Panc1 (cell line): Measurements from ENCODE around the gene CEBPE. TPM values are rescaled to one million over a fixed set of nuclear protein-coding genes. Genes with fewer than 3 reads are reported as not detected.

Source experiments
- ATAC-seq: fragments of 200-7000 bp; cut with Tn5 transposase; 2 replicates; pipeline ENCODE4 v1.9.1; 2020; ENCODE audit warnings: mild to moderate bottlenecking, moderate library complexity
- BruUV-seq: library from RNA; stranded (reverse); fragments of 400-500 nt; replicated peaks from 2 replicates; lab custom pipeline; 2021; lab: Mats Ljungman, UMichigan
- CTCF ChIA-PET: fragments of 300-600 bp; sonication (Branson Sonifier 250); formaldehyde crosslinking; loops from one replicate; lab custom pipeline; 2022; ENCODE audit warnings: antibody characterized with exemption; lab: Charles Lee
- POLR2A ChIA-PET: fragments of 300-600 bp; sonication (Branson Sonifier 250); formaldehyde crosslinking; loops from one replicate; lab custom pipeline; 2022; ENCODE audit warnings: antibody characterized with exemption; lab: Charles Lee
- DNase-seq: peaks from one replicate; pipeline ENCODE4 v3.0.0-alpha.2; 2010; ENCODE audit warnings: low read depth, low spot score
- H3K27ac ChIP-seq: 2 replicates; pipeline ENCODE4 v1.5.1; 2011; ENCODE audit warnings: mild to moderate bottlenecking, low read length, inconsistent platforms
- H3K27me3 ChIP-seq: fragments of 200-500 bp; sonication (Bioruptor generic); 2 replicates; pipeline ENCODE4 v1.6.0; 2014; ENCODE audit warnings: low read length, inconsistent platforms; ENCODE audit not compliant: control insufficient read depth, insufficient read depth
- H3K36me3 ChIP-seq: fragments of 200-500 bp; sonication (Bioruptor generic); 2 replicates; pipeline ENCODE4 v1.5.1; 2014; ENCODE audit warnings: inconsistent platforms, mild to moderate bottlenecking, low read length, moderate library complexity; ENCODE audit not compliant: control insufficient read depth, insufficient read depth
- H3K4me1 ChIP-seq: 2 replicates; pipeline ENCODE4 v1.5.1; 2011; ENCODE audit warnings: inconsistent platforms, mild to moderate bottlenecking, low read length, moderate library complexity; ENCODE audit not compliant: control insufficient read depth, insufficient read depth
- H3K4me3 ChIP-seq, 2 experiments: 2 replicates each; pipeline ENCODE4 v1.5.1; 2011 to 2012; ENCODE audit warnings: low read depth in 2 of 2, low read length in 2 of 2, mild to moderate bottlenecking in 2 of 2, inconsistent platforms in 1 of 2, moderate library complexity in 1 of 2
- H3K9me3 ChIP-seq: fragments of 200-500 bp; sonication (Bioruptor generic); 2 replicates; pipeline ENCODE4 v1.5.1; 2014; ENCODE audit warnings: low read depth, mild to moderate bottlenecking, inconsistent platforms, low read length, moderate library complexity; ENCODE audit not compliant: control insufficient read depth, insufficient read depth
- CTCF ChIP-seq: fragments of 450-650 bp; IDR thresholded peaks from 2 replicates; pipeline ENCODE4 v1.5.1; 2017; ENCODE audit warnings: mild to moderate bottlenecking
- REST ChIP-seq, 2 experiments: IDR thresholded peaks; 2 replicates each; pipeline ENCODE4 v1.6.1; 2011 to 2012; ENCODE audit warnings: low read depth in 2 of 2, control low read depth in 1 of 2, low read length in 1 of 2, mild to moderate bottlenecking in 1 of 2, moderate library complexity in 1 of 2; ENCODE audit not compliant: insufficient read depth in 1 of 2
- SIN3A ChIP-seq: IDR thresholded peaks from 2 replicates; pipeline ENCODE4 v1.6.1; 2012; ENCODE audit warnings: low read depth, mild to moderate bottlenecking, low read length, moderate library complexity, borderline replicate concordance; ENCODE audit not compliant: insufficient read depth
- TCF7L2 ChIP-seq: IDR thresholded peaks from 2 replicates; pipeline ENCODE4 v1.6.1; 2011; ENCODE audit warnings: mild to moderate bottlenecking, low read depth, low read length, inconsistent platforms
- in situ Hi-C: cut with HindIII; loops from 2 replicates; pipeline ENCODE4 v1.10.0; 2016; ENCODE audit warnings: low sequenced_read_pairs, low pct_unique_long_range_greater_than_20kb
- intact Hi-C: fragments of 100-400 bp; cut with micrococcal nuclease; formaldehyde crosslinking; loops from one replicate; pipeline ENCODE4 v1.10.0; 2022; ENCODE audit not compliant: unreplicated experiment
- total RNA-seq: library from RNA; stranded (reverse); gene quantifications from one replicate; pipeline ENCODE4 v1.2.1, GENCODE V29; 2021; ENCODE audit not compliant: unreplicated experiment

Gene CEBPE
- total RNA-seq, 1 experiment from 2014 or later: not detected

- BruUV-seq: no TSS peak
- H3K4me3 ChIP-seq: no peak overlapping the region
- no peak for DNase-seq
- H3K4me1 ChIP-seq: no peaks in the 10 kb centered on the region
- no peaks in the 10 kb centered on the region for H3K36me3 ChIP-seq
- ChIA-PET CTCF (interaction anchor here (0.5 to 3.2 kb wide), 6 partner anchors 17 to 201 kb away, joined by 3 to 30 read pairs (median 4); partner anchors contain the start of gene SLC7A8), POLR2A (no interaction called here)
- TF ChIP-seq TCF7L2 (no peak), CTCF (no peak), REST (IDR thresholded peaks at IDR 0.05; ENCODE audit: insufficient read depth in 1 of 2, low read depth in 2 of 2, low read length in 1 of 2) (no peak)
- ATAC-seq: no peak
- no peaks in the 10 kb centered on the region for H3K27me3 ChIP-seq
- H3K9me3 ChIP-seq: no peaks in the 10 kb centered on the region
- in situ Hi-C loops (no loop called here), intact Hi-C loops (no loop called here)
- no peak overlapping the region for H3K27ac ChIP-seq
Measured at GRCh38 chr14:23121361-23121771, 2.3 kb upstream of the CEBPE start.

GRCh38 chr14:23120541-23121251 is 1.6 kb upstream of the CEBPE start:
- no peak overlapping the region for H3K27ac ChIP-seq
- no peak overlapping the region for H3K4me3 ChIP-seq
- CTCF ChIA-PET: interaction anchor here (0.6 to 3.2 kb wide), 16 partner anchors 25 to 405 kb away, joined by 3 to 30 read pairs (median 3); partner anchors contain the start of genes ACIN1, C14orf119 and SLC7A8
- in situ Hi-C loops: no loop called here
- TF ChIP-seq REST (IDR thresholded peaks at IDR 0.05; ENCODE audit: insufficient read depth in 1 of 2, low read depth in 2 of 2, low read length in 1 of 2): no peak
- peak; percentile 98 for TF ChIP-seq CTCF
- no peak for TF ChIP-seq SIN3A
- ATAC-seq: peak; percentile 94
- no peaks in the 10 kb centered on the region for H3K4me1 ChIP-seq
- intact Hi-C loops: loop anchor here (1.0 kb wide), 1 partner anchor 67 kb away; no protein-coding TSS in a partner anchor
- peak; percentile 72 for DNase-seq
- H3K36me3 ChIP-seq: no peaks in the 10 kb centered on the region
- no peaks in the 10 kb centered on the region for H3K27me3 ChIP-seq
- POLR2A ChIA-PET: no interaction called here
- BruUV-seq: no TSS peak
- no peaks in the 10 kb centered on the region for H3K9me3 ChIP-seq
